ENCODE data around the gene SLC23A1. TPM values are rescaled to one million over a fixed set of nuclear protein-coding genes. Genes with fewer than 3 reads are reported as not detected.

Gene SLC23A1
- total and polyA plus RNA-seq, 2 of the 13 experiments (the other 11 are each of a cell fraction or from before 2014, with no cell fraction given): 6.0 to 6.6 TPM

DNA sequence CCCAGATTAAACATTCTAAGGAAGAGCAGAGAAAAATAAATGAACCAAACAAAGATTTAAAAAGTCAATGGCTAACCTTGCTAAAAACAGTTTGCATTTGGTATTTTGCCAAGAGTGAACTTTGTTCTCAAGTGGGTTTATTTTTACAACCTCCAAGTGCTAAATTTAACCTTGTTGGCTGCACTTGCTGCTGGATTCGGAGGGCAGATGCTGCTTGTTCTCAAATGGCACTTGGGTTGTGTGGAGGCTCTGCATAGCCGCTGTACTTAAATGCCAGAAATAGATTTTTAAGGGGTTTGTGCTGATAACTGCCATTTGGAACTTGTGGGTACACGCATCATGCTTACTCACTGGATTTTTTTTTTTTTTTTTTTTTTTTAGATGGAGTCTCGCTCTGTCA lies 34.1 kb upstream of the SLC23A1 start:
- BruUV-seq (replicated peaks): no TSS peak
- H3K9ac ChIP-seq (ENCODE audit: insufficient read depth, low read depth, low read length): no peak overlapping the region
- peak overlapping the region; percentile 37 for H3K4me2 ChIP-seq (ENCODE audit: low read depth, low read length)
- H3K9me3 ChIP-seq (ENCODE audit: low read length): no peaks in the 10 kb centered on the region
- DNase-seq (ENCODE audit: low spot score) (no peak), FAIRE-seq (peak; percentile 43), ATAC-seq (no peak)
- intact Hi-C loops (cut with micrococcal nuclease; ENCODE audit: unreplicated experiment) (no loop called here), in situ Hi-C loops (cut with HindIII; ENCODE audit: extremely low pct_ligation_motif_present, low pct_unique_long_range_greater_than_20kb) (no loop called here)
- no peaks in the 10 kb centered on the region; a peak in 1 of 5 replicates for H3K36me3 ChIP-seq (replicated peaks in 1 of 2; ENCODE audit: control insufficient read depth in 1 of 2, insufficient read depth in 2 of 2, low read length in 2 of 2)
- peak overlapping the region; percentile 24 for H3K27ac ChIP-seq (ENCODE audit: extremely low read length, insufficient read depth, low read length)
- H3K79me2 ChIP-seq (ENCODE audit: insufficient read depth, low read length): no peaks in the 10 kb centered on the region
- H3K4me1 ChIP-seq (ENCODE audit: insufficient read depth, low read length): peaks cover 39% of the 10 kb centered on the region
- no peaks in the 10 kb centered on the region for H3K27me3 ChIP-seq (ENCODE audit: control insufficient read depth in 1 of 2, insufficient read depth in 2 of 2, low read length in 2 of 2)
- no peaks in the 10 kb centered on the region for H4K20me1 ChIP-seq (ENCODE audit: insufficient read depth, low read length)
- no peak overlapping the region for H2AFZ ChIP-seq (ENCODE audit: low read length)
- POLR2A ChIA-PET: interaction anchor here (1.0 kb wide), 1 partner anchor 86 kb away, joined by 3 read pairs; no protein-coding TSS in a partner anchor
- TF ChIP-seq ZNF563 (CRISPR knock-in tag; IDR thresholded peaks at IDR 0.05): no peak
- TF ChIP-seq, protein P1, sequence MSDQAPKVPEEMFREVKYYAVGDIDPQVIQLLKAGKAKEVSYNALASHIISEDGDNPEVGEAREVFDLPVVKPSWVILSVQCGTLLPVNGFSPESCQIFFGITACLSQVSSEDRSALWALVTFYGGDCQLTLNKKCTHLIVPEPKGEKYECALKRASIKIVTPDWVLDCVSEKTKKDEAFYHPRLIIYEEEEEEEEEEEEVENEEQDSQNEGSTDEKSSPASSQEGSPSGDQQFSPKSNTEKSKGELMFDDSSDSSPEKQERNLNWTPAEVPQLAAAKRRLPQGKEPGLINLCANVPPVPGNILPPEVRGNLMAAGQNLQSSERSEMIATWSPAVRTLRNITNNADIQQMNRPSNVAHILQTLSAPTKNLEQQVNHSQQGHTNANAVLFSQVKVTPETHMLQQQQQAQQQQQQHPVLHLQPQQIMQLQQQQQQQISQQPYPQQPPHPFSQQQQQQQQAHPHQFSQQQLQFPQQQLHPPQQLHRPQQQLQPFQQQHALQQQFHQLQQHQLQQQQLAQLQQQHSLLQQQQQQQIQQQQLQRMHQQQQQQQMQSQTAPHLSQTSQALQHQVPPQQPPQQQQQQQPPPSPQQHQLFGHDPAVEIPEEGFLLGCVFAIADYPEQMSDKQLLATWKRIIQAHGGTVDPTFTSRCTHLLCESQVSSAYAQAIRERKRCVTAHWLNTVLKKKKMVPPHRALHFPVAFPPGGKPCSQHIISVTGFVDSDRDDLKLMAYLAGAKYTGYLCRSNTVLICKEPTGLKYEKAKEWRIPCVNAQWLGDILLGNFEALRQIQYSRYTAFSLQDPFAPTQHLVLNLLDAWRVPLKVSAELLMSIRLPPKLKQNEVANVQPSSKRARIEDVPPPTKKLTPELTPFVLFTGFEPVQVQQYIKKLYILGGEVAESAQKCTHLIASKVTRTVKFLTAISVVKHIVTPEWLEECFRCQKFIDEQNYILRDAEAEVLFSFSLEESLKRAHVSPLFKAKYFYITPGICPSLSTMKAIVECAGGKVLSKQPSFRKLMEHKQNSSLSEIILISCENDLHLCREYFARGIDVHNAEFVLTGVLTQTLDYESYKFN (CRISPR knock-in tag; conservative IDR thresholded peaks at IDR 0.05): 0 out of 2 replicates have a peak, but pooled peaks have one; percentile 44
- TF ChIP-seq SETDB1 (CRISPR knock-in tag; IDR thresholded peaks at IDR 0.05; ENCODE audit: borderline replicate concordance): no peak
- no peak for TF ChIP-seq SIN3B (IDR thresholded peaks at IDR 0.05; ENCODE audit: low read length)
- no peak for TF ChIP-seq EP300 (IDR thresholded peaks at IDR 0.05; ENCODE audit: low read depth in 2 of 2, low read length in 2 of 2)
- TF ChIP-seq EP300 (CRISPR knock-in tag; IDR thresholded peaks at IDR 0.05; ENCODE audit: borderline replicate concordance): no peak
- TF ChIP-seq, protein P2, sequence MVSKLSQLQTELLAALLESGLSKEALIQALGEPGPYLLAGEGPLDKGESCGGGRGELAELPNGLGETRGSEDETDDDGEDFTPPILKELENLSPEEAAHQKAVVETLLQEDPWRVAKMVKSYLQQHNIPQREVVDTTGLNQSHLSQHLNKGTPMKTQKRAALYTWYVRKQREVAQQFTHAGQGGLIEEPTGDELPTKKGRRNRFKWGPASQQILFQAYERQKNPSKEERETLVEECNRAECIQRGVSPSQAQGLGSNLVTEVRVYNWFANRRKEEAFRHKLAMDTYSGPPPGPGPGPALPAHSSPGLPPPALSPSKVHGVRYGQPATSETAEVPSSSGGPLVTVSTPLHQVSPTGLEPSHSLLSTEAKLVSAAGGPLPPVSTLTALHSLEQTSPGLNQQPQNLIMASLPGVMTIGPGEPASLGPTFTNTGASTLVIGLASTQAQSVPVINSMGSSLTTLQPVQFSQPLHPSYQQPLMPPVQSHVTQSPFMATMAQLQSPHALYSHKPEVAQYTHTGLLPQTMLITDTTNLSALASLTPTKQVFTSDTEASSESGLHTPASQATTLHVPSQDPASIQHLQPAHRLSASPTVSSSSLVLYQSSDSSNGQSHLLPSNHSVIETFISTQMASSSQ (IDR thresholded peaks at IDR 0.05; ENCODE audit: low read depth): no peak
- TF ChIP-seq, protein P2 (CRISPR knock-in tag; IDR thresholded peaks at IDR 0.05; ENCODE audit: borderline replicate concordance): no peak
- no peak for TF ChIP-seq ZSCAN12 (CRISPR knock-in tag; IDR thresholded peaks at IDR 0.05)
- peak; percentile 93 for TF ChIP-seq MEF2D (CRISPR knock-in tag; IDR thresholded peaks at IDR 0.05)
- TF ChIP-seq SOX6 (IDR thresholded peaks at IDR 0.05): no peak
- 0 out of 2 replicates have a peak, but pooled peaks have one; percentile 23 for TF ChIP-seq SOX6 (CRISPR knock-in tag; IDR thresholded peaks at IDR 0.05)
- TF ChIP-seq HNF4A (CRISPR knock-in tag; IDR thresholded peaks at IDR 0.05): 0 out of 2 replicates have a peak, but pooled peaks have one; percentile 13
- TF ChIP-seq BRD4 (CRISPR knock-in tag; IDR thresholded peaks at IDR 0.05): no peak
- CTCF ChIA-PET (ENCODE audit: low intra/inter-chr PET ratio, low total read pairs): no interaction called here
- WGBS (ENCODE audit: low lambda C conversion rate): 72% methylated on average over 4 of the region's 4 CpGs
- H3K4me3 ChIP-seq (replicated peaks in 1 of 3; ENCODE audit: insufficient read depth in 1 of 3, low read depth in 2 of 3, low read length in 3 of 3): no peak overlapping the region

Data from HepG2 (cell line).